Measurements from ENCODE around the gene UCP1. TPM values are rescaled to one million over a fixed set of nuclear protein-coding genes. Genes with fewer than 3 reads are reported as not detected.

UCP1 gene
- total and polyA plus RNA-seq, 8 donors, result 0.11 TPM; not detected in 7

GRCh38 chr4:140559696-140560095 lies 9.1 kb downstream of the UCP1 start:
- H3K36me3 ChIP-seq, result no peaks in the 10 kb centered on the region
- ATAC-seq (no peak), DNase-seq (no peak), FAIRE-seq (no peak)
- no peak overlapping the region for H3K27ac ChIP-seq
- H3K4me3 ChIP-seq, result no peak overlapping the region
- H3K27me3 ChIP-seq, result peaks cover 0 to 3% (median 0%) of the 10 kb centered on the region in 4 donors
- no peaks in the 10 kb centered on the region for H3K4me1 ChIP-seq
- intact Hi-C loops (cut with DNase I), result loop anchor here in 1 of 3 donors (10.0 kb wide), 1 partner anchor 555 kb away; no protein-coding TSS in a partner anchor
- no peaks in the 10 kb centered on the region for H3K9me3 ChIP-seq
- TF ChIP-seq, protein P1, sequence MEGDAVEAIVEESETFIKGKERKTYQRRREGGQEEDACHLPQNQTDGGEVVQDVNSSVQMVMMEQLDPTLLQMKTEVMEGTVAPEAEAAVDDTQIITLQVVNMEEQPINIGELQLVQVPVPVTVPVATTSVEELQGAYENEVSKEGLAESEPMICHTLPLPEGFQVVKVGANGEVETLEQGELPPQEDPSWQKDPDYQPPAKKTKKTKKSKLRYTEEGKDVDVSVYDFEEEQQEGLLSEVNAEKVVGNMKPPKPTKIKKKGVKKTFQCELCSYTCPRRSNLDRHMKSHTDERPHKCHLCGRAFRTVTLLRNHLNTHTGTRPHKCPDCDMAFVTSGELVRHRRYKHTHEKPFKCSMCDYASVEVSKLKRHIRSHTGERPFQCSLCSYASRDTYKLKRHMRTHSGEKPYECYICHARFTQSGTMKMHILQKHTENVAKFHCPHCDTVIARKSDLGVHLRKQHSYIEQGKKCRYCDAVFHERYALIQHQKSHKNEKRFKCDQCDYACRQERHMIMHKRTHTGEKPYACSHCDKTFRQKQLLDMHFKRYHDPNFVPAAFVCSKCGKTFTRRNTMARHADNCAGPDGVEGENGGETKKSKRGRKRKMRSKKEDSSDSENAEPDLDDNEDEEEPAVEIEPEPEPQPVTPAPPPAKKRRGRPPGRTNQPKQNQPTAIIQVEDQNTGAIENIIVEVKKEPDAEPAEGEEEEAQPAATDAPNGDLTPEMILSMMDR (IDR thresholded peaks at IDR 0.05), result no peak
- whole genome bisulfite sequencing, 2 donors, result 73% methylated on average over 6 of the region's 6 CpGs

- no peak for FAIRE-seq
Measured at GRCh38 chr4:140557831-140558435, 10.8 kb downstream of the UCP1 start.

GRCh38 chr4:140556372-140557085 lies 12.2 kb downstream of the UCP1 start:
- TF ChIP-seq, protein P1 (IDR thresholded peaks at IDR 0.05), result no peak
- Histone ChIP-seq H3K36me3 (no peaks in the 10 kb centered on the region), H3K9me3 (no peaks in the 10 kb centered on the region), H3K27me3 (no peaks in the 10 kb centered on the region), H3K27ac (no peak overlapping the region), H3K4me3 (no peak overlapping the region), H3K4me1 (no peaks in the 10 kb centered on the region)
- FAIRE-seq (no peak), ATAC-seq (no peak), DNase-seq (no peak)
- intact Hi-C loops (cut with DNase I), result no loop called here
- 93 to 95% methylated on average over 6 of the region's 6 CpGs for WGBS, 2 donors

More at GRCh38 chr4:140557831-140558435, 10.8 kb downstream of the UCP1 start:
- intact Hi-C loops (cut with DNase I), result no loop called here
- H3K4me1 ChIP-seq, result no peaks in the 10 kb centered on the region
- no peaks in the 10 kb centered on the region for H3K9me3 ChIP-seq
- H3K27me3 ChIP-seq, result no peaks in the 10 kb centered on the region
- WGBS, 2 donors, result 78 to 84% methylated on average over 4 of the region's 4 CpGs
- ATAC-seq (no peak), DNase-seq (no peak)
- TF ChIP-seq, protein P1 (IDR thresholded peaks at IDR 0.05), result no peak
- H3K4me3 ChIP-seq, result no peak overlapping the region
- H3K27ac ChIP-seq, result no peak overlapping the region
- H3K36me3 ChIP-seq, result no peaks in the 10 kb centered on the region

DNA sequence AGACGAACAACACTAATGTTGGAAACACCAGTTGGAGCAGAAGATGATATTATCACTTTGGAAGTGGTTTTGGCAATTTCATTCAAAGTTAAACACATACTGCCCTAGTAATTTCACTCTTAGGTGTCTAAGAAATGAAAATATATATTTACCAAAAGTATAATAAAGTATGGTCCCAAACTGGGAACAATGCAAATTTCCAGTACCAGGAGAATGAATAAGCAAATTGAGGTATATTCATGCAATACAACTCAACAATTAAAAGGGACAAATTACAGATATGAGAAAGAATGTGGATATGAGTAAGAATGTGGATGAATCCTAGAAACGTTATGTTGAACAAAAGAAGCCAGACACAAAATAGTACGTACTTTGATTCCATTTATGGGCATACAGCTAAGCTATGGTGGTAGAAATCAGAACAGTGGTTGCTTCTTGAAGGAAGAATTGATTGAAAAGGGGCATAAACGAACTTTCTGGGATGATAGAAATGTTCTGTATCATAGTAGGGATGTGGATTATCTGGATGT lies 34.7 kb downstream of the UCP1 start:
- Histone ChIP-seq H3K27me3 (no peaks in the 10 kb centered on the region), H3K4me1 (no peaks in the 10 kb centered on the region), H3K27ac (no peak overlapping the region), H3K36me3 (no peaks in the 10 kb centered on the region), H3K4me3 (no peak overlapping the region), H3K9me3 (no peaks in the 10 kb centered on the region)
- DNase-seq (no peak), FAIRE-seq (no peak), ATAC-seq (no peak)
- WGBS, 2 donors, result 80 to 89% methylated on average over 4 of the region's 4 CpGs
- TF ChIP-seq, protein P1 (IDR thresholded peaks at IDR 0.05), result no peak
- intact Hi-C loops (cut with DNase I), result no loop called here

DNA sequence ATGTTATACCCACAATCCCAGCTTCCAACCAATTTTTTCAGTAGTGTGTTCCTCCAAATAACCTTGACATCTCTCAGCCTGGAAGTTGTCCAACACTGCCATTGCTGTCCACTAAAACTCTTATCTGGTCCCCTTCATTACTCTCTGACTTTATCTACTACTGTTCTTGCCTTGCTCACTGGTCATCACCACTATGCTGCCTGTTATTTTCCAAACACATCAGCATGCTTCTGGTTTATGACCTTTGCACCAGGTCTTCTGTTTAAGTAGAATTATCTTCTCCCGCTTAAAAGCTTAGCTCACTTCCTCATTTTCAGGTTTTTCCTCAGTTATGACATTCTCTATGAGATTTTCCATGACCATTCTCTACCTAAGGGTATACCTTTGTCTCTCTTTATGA lies 39.3 kb downstream of the UCP1 start:
- WGBS, 2 donors, result 78 to 82% methylated on average over 1 of the region's 1 CpG
- TF ChIP-seq, protein P1 (IDR thresholded peaks at IDR 0.05), result no peak
- ATAC-seq (no peak), FAIRE-seq (no peak), DNase-seq (no peak)
- no peak overlapping the region for H3K27ac ChIP-seq
- no peaks in the 10 kb centered on the region for H3K27me3 ChIP-seq
- intact Hi-C loops (cut with DNase I), result no loop called here
- no peak overlapping the region for H3K4me3 ChIP-seq
- no peaks in the 10 kb centered on the region for H3K36me3 ChIP-seq
- peaks cover 0 to 9% (median 0%) of the 10 kb centered on the region in 3 donors for H3K4me1 ChIP-seq
- H3K9me3 ChIP-seq, result no peaks in the 10 kb centered on the region

All from pancreas (tissue), 10 donors.